B cell (primary cell): ENCODE results near the gene SMC6.

Experiments
- CTCF ChIP-seq: fragments of 200-600 bp; IDR thresholded peaks from one replicate; pipeline ENCODE4 v1.8.0; 2022; ENCODE audit warnings: antibody characterized with exemption, mild to moderate bottlenecking
- EZH2 ChIP-seq: IDR thresholded peaks from 2 replicates; pipeline ENCODE4 v1.6.1; 2012; ENCODE audit warnings: borderline replicate concordance, low read depth, mild to moderate bottlenecking, moderate library complexity, low read length; ENCODE audit not compliant: insufficient read depth, poor library complexity, severe bottlenecking

- TF ChIP-seq CTCF = no peak
- no peak for TF ChIP-seq EZH2
These were observed 104.6 kb downstream of the SMC6 start for GRCh38 chr2:17649026-17649425.
